ENCODE data around the gene IGFLR1. TPM values are rescaled to one million over a fixed set of nuclear protein-coding genes. Genes with fewer than 3 reads are reported as not detected.

The IGFLR1 gene
- total RNA-seq, 4 donors from 2014 or later, result 0.87 to 4.8 (median 4.3) TPM

GRCh38 chr19:35789195-35789977 lies 47.1 kb upstream of the IGFLR1 start:
- DNase-seq, result no peak
- no peaks in the 10 kb centered on the region for H3K4me1 ChIP-seq
- no peak for TF ChIP-seq POLR2A (IDR thresholded peaks at IDR 0.05)
- no peak for TF ChIP-seq CTCF (IDR thresholded peaks at IDR 0.05)
- H3K4me3 ChIP-seq, result no peak overlapping the region
- WGBS, 2 donors, result 92% methylated on average over 8 of the region's 11 CpGs; no CpG with 5 or more reads in 1 of the 2 donors
- H3K9me3 ChIP-seq, result no peaks in the 10 kb centered on the region
- H3K36me3 ChIP-seq, result peaks cover 0 to 19% (median 0%) of the 10 kb centered on the region in 3 donors
- H3K27ac ChIP-seq, result no peak overlapping the region
- peaks cover 0 to 15% (median 0%) of the 10 kb centered on the region in 4 donors for H3K27me3 ChIP-seq
- intact Hi-C loops (cut with DNase I), result no loop called here

GRCh38 chr19:35788205-35788960 lies 46.1 kb upstream of the IGFLR1 start:
- 52 to 100% methylated on average over 2 to 5 of the region's 12 CpGs for WGBS, 2 donors
- Histone ChIP-seq H3K36me3 (peaks cover 0 to 26% (median 0%) of the 10 kb centered on the region in 3 donors), H3K4me3 (no peak overlapping the region), H3K4me1 (no peaks in the 10 kb centered on the region), H3K27me3 (peaks cover 0 to 6% (median 0%) of the 10 kb centered on the region in 4 donors), H3K27ac (no peak overlapping the region), H3K9me3 (no peaks in the 10 kb centered on the region)
- DNase-seq, result no peak
- intact Hi-C loops (cut with DNase I), result no loop called here
- no peak for TF ChIP-seq CTCF (IDR thresholded peaks at IDR 0.05)
- TF ChIP-seq POLR2A (IDR thresholded peaks at IDR 0.05), result no peak

GRCh38 chr19:35787227-35787799 lies 45.1 kb upstream of the IGFLR1 start:
- Histone ChIP-seq H3K36me3 (peaks cover 0 to 33% (median 0%) of the 10 kb centered on the region in 3 donors), H3K4me1 (no peaks in the 10 kb centered on the region), H3K4me3 (no peak overlapping the region), H3K9me3 (no peaks in the 10 kb centered on the region), H3K27ac (no peak overlapping the region), H3K27me3 (peaks cover 0 to 4% (median 0%) of the 10 kb centered on the region in 4 donors)
- TF ChIP-seq POLR2A (IDR thresholded peaks at IDR 0.05) (no peak), CTCF (IDR thresholded peaks at IDR 0.05) (no peak)
- 100% methylated on average over 1 of the region's 15 CpGs; no CpG with 5 or more reads in 1 of the 2 donors for WGBS, 2 donors
- intact Hi-C loops (cut with DNase I), result no loop called here
- no peak for DNase-seq

GRCh38 chr19:35786299-35787160 lies 44.3 kb upstream of the IGFLR1 start:
- Histone ChIP-seq H3K27me3 (no peaks in the 10 kb centered on the region), H3K36me3 (peaks cover 0 to 41% (median 0%) of the 10 kb centered on the region in 3 donors), H3K4me1 (no peaks in the 10 kb centered on the region), H3K4me3 (no peak overlapping the region), H3K27ac (no peak overlapping the region), H3K9me3 (no peaks in the 10 kb centered on the region)
- no peak for DNase-seq
- TF ChIP-seq POLR2A (IDR thresholded peaks at IDR 0.05) (no peak), CTCF (IDR thresholded peaks at IDR 0.05) (no peak)
- intact Hi-C loops (cut with DNase I), result no loop called here
- 74 to 86% methylated on average over 12 to 16 of the region's 31 CpGs for WGBS, 2 donors

All from esophagus squamous epithelium (tissue), 5 donors.